Measurements from ENCODE around the gene OTOG.

The OTOG gene

GRCh38 chr11:17558025-17558780 is 11.1 kb downstream of the OTOG start:
- in situ Hi-C loops (cut with HindIII; ENCODE audit: low sequenced_read_pairs) = no loop called here

GRCh38 chr11:17558916-17559315 is 11.9 kb downstream of the OTOG start:
- in situ Hi-C loops (cut with HindIII; ENCODE audit: low sequenced_read_pairs) = no loop called here

DNA sequence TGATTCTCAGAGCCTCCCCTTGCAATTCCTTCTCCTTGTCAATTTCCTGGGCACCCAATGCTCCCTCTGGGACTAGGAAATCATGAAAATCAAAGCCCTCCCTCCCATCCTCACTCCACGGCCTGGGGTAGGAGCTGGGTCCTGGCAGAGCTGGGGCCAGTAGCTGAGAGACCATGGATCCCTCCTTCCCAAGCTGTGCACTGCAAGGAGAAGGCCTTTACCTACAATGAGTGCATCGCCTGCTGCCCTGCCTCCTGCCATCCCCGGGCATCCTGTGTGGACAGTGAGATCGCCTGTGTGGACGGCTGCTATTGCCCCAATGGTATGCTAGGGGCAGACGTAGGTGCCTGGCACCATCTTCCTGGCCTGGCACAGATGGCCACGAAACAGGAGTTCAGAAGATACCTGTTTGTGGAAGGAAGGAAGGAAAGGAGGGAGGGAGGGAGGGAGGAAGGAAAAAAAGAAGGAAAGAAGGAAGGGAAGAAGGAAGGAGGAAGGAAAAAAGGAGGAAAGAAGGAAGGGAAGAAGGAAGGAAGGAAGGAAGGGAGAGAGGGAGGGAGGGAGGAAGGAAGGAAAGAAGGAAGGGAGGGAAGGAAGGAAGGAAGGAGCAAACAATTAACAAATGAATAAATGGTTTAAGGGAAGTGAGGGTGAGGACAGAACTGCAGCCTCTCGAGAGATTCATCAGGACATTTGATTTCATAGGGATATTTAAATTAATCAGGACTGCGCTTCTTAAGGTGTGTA is 12.5 kb downstream of the OTOG start:
- in situ Hi-C loops (cut with HindIII; ENCODE audit: low sequenced_read_pairs) = no loop called here

DNA sequence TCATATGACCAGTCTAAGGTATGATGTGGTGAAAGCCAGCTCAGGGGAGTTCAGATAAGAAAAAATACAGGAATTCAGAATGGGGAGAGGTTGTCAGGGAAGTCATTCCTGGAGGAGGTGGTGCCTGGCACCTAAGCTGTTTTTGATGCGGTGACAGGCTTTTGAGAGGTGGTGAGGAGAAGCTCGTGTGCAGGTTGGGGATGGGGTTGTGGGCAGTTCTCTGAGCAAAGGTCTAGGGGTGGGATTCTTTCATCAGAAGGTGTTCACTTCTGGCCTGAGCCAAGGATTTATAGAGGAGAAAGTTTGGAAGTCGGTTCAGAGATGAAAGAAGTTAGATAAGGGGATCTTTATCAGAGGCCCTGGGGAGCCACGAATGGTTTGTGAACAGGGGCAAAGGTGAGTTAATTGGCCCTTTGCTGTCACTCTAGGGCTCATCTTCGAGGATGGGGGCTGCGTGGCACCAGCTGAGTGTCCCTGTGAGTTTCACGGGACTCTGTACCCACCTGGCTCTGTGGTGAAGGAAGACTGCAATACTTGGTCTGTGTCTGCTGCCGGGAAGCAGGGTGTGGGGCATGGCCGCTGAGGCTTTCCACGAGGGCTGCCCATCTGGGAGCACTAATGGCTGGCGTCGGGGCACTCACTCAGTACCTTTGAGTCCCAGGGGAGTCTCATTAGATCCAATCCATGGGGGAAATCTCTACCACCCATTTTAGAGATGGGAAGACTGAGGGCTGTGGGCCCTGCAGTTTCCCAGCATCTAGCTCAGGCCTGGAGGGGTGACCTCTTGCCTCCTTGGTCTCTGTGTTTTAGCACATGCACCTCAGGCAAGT is 13.4 kb downstream of the OTOG start:
- in situ Hi-C loops (cut with HindIII; ENCODE audit: low sequenced_read_pairs) = no loop called here

DNA sequence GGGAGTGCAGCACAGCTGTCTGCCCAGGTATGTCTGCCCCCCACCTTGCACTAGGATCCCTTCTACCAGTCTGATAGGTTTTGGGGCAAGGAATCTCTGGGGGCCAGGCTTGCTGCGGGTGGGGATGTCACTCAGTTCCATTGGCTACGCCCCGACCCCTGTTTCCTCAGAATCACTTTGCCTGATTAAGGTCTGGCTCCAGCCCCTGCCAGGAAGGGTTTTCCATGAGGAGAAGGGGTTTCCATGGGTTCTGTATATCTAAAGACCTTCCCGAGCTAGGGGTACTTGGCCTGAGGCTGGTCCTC is 14.0 kb downstream of the OTOG start:
- in situ Hi-C loops (cut with HindIII; ENCODE audit: low sequenced_read_pairs) = no loop called here

GRCh38 chr11:17561526-17561925 is 14.5 kb downstream of the OTOG start:
- in situ Hi-C loops (cut with HindIII; ENCODE audit: low sequenced_read_pairs) = no loop called here

DNA sequence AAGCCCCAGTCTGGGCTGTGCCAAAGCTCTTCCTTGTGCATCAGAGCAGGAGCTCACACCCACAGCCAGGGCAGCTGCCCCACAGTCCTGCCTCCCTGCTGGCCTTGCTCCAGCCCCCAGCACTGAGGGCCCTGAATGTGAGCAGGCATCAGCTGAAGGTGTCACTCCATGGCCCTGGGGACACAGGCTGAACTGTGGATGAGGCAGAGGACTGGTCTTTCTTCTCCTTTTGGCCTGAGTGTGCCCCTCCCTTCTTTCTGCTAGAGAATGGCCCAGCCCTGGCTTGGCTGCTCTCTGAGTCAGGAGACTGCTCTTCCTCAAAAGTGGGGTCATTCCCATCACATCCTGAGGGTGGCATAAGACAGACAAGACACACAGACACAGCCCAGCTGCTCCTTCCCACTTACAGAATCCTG is 16.2 kb downstream of the OTOG start:
- in situ Hi-C loops (cut with HindIII; ENCODE audit: low sequenced_read_pairs) = no loop called here

DNA sequence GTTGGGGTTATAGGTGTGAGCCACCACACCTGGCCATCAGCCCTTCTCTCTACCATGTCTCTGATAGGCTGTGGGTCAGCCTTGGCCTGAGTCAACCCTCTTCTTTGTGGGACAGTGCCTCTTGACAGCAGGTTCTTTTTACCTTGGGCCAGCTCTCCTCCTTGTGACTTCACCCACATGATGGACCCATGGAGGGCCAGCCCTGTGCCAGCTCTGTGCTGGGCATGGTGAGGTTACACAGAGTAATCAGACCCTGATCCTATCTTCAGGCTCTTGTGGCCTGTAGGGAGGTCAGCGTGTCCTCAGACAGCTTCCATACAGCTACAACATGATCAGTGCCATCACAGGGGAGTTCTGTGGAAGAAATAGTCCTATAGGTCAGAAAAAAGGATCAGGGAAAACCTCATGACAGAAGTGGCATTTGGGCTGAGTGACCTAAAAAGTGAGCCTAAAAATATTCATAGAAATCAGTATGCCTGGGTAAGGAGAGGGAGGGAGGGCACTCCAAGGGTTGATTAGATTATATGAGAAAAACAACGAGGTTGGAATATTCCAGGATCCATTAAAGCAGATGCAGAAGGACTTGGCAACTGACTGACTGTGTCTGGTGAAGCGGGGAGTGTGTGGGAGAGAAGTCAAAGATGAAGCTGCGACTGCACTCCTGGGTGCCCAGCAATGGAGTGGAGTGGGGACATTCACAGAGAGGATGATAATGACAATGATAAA is 17.1 kb downstream of the OTOG start:
- in situ Hi-C loops (cut with HindIII; ENCODE audit: low sequenced_read_pairs) = no loop called here

- in situ Hi-C loops (cut with HindIII; ENCODE audit: low sequenced_read_pairs) = no loop called here
Observed at GRCh38 chr11:17564687-17565042, 17.6 kb downstream of the OTOG start.

DNA sequence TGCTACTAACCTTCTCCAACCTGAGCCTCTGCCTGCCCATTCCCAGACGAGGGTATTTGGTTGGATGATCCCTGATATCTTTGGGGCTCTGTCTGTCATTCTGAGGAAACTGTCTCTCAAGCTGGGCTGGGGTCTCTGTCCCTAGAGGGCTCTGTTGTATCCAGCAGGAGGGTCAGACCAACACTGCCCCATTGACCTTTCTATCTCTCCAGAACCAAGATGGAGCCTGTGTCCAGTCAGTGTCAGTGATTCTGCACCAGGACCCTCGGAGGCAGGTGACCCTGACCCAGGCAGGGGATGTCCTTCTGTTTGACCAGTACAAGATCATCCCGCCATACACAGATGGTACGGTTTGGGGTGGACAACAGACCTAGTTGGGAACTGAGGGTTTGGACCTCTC is 21.9 kb downstream of the OTOG start:
- in situ Hi-C loops (cut with HindIII; ENCODE audit: low sequenced_read_pairs) = no loop called here

- in situ Hi-C loops (cut with HindIII; ENCODE audit: low sequenced_read_pairs) = no loop called here
Observed at GRCh38 chr11:17570034-17570433, 23.0 kb downstream of the OTOG start.

DNA sequence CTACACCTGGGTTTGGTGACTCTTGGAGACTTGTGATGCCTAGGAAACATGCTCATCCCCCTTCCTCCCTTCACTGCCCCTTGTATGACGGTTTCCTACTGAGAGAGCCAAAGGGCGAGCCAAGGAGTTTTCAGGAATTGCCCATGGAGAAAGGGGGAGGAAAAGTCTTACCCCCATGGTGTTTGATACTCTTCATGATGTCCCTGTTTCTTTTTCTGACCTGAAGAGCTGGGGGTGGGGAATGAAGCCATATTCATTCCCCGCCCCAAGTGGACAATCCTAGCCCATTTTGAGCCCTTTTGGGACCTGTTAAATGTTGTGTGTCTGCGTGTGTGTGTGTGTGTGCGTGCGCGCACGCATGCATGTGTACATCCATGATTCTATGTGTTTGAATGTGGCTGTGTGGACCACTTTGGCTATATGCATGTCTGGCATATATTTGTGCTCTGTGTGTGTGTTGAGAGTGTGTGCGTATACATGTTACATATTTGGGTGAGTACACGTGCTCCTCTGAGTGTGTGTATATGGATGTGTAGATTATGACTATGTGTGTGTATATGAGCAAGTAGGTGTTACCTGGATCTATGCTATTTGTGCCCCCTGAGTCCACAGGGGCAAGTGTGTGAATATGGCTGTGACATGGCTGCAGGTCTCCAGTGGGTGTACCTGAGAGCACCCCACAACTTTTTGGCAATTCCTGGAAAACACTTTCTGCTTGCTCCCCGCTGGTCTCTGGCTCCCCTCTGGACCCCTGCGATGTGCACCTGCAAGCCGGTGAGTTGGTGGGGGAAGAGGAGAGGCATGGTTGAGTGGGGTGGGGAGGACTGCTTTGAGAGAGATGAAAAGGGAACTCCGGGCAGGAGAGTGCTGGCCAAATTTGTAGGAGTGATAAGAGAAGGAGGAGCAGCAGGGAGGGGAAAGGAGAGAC is 24.6 kb downstream of the OTOG start:
- in situ Hi-C loops (cut with HindIII; ENCODE audit: low sequenced_read_pairs) = no loop called here

DNA sequence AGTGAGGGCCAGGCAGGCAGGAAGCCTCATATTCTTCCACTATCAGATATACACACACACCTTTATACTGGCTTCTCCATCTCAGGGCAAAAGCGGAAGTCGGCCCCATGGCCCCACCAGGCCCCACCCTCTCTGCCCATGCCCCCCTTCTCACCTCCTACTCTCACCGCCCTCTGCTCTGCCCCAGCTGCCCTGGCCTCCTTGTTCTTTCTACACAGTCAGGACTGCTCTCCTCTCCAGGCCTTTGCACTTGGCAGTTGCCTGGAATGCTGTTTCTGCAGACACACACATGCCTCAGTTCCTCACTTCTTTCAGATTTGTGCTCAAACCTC is 25.3 kb downstream of the OTOG start:
- in situ Hi-C loops (cut with HindIII; ENCODE audit: low sequenced_read_pairs) = no loop called here

GRCh38 chr11:17572791-17573460 is 25.9 kb downstream of the OTOG start:
- in situ Hi-C loops (cut with HindIII; ENCODE audit: low sequenced_read_pairs) = no loop called here

GRCh38 chr11:17573526-17573925 is 26.5 kb downstream of the OTOG start:
- in situ Hi-C loops (cut with HindIII; ENCODE audit: low sequenced_read_pairs) = no loop called here

GRCh38 chr11:17574141-17575091 is 27.4 kb downstream of the OTOG start:
- in situ Hi-C loops (cut with HindIII; ENCODE audit: low sequenced_read_pairs) = no loop called here

GRCh38 chr11:17575431-17576425 is 28.7 kb downstream of the OTOG start:
- in situ Hi-C loops (cut with HindIII; ENCODE audit: low sequenced_read_pairs) = no loop called here
